ENCODE measurements around the gene SGCA. TPM values are rescaled to one million over a fixed set of nuclear protein-coding genes. Genes with fewer than 3 reads are reported as not detected.

SGCA gene
- total and polyA plus RNA-seq, 9 of the 15 experiments (the other 6 are each of a cell fraction or from before 2014, with no cell fraction given) = not detected

DNA sequence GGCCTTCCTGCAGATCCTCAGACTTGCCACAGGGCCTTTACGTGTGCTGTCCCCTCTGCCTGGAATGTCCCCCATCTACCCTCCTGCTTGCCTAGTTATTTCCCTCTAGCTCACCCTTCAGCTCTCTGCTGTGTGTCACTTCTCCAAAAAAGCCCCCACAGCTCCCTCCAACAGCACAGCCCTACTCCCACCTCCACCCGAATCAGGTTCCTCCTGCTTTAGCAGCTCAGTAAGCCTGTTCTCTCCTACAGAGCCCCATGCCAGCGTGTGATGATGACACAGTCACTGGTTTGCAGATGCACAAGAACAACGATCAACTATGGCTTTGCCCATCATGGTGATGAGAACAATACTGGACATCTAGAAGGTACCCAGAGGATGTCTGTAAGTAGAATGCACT, 28.8 kb upstream of the SGCA start (continued):
- TF ChIP-seq ZKSCAN3 (CRISPR knock-in tag; IDR thresholded peaks at IDR 0.05) (no peak), BRCA1 (IDR thresholded peaks at IDR 0.05) (no peak), BRCA1 (CRISPR knock-in tag; IDR thresholded peaks at IDR 0.05) (no peak)

DNA sequence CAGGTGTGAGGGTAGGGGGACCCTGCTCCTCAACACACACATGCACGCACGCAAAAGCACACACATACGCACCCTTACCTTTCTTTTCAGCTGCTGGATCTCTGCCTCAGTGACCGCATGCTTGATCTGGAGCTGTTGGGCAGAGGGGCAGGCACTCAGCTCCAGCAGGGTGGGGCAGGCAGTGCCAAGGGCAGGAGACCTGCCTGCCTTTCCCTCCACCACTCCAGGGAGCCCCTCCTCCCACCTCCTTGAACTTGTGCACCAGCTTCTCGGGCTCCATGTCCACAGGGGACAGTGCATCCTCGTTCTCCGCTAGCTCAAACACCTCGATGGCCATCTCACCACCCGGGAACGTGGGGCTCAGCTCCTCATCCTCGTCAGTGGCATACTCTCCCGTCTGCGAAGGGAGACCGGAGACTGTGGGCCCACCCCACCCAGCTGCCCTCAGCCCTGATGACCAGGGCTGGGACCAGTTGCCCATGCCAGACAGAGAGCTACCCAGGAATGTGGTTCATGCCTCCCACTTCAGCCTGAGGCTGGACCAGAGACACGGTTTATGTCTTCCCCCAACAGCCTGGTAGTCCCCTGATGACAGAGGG, 26.5 kb upstream of the SGCA start:
- peaks cover 95% of the 10 kb centered on the region for H3K36me3 ChIP-seq (ENCODE audit: control insufficient read depth, insufficient read depth, low read length)
- peaks cover 5% of the 10 kb centered on the region for H4K20me1 ChIP-seq (replicated peaks; ENCODE audit: control insufficient read depth, insufficient read depth, low read length)
- intact Hi-C loops (cut with micrococcal nuclease) = no loop called here
- no peaks in the 10 kb centered on the region for H3K9me3 ChIP-seq (replicated peaks; ENCODE audit: control insufficient read depth, insufficient read depth, low read depth, low read length)
- peak overlapping the region in 1 of 2 experiments; percentile 43; a peak in 1 of 4 replicates for H3K9ac ChIP-seq (ENCODE audit: insufficient read depth in 1 of 2, low read depth in 2 of 2, low read length in 2 of 2)
- no TSS peak for BruUV-seq (replicated peaks)
- WGBS (ENCODE audit: insufficient coverage, low coverage, missing lambda C conversion rate) = 90% methylated on average over 13 of the region's 15 CpGs
- ChIA-PET POLR2A (interaction anchor here (1.0 to 1.1 kb wide), 2 partner anchors 9 to 15 kb away, joined by 3 to 4 read pairs; partner anchors contain the start of gene SAMD14), CTCF (ENCODE audit: low intra/inter-chr PET ratio) (interaction anchor here (1.5 kb wide), 1 partner anchor 59 kb away, joined by 5 read pairs; no protein-coding TSS in a partner anchor)
- peaks cover 20% of the 10 kb centered on the region; the same call in 2 of the 3 replicates for H3K79me2 ChIP-seq (ENCODE audit: control insufficient read depth, insufficient read depth, low read length)
- H3K27me3 ChIP-seq (ENCODE audit: control insufficient read depth in 2 of 2, insufficient read depth in 2 of 2, low read length in 2 of 2) = no peaks in the 10 kb centered on the region
- H3K4me2 ChIP-seq (ENCODE audit: insufficient read depth, low read length) = no peak overlapping the region
- no peak for ATAC-seq
- no peak overlapping the region for H3K27ac ChIP-seq (ENCODE audit: extremely low read depth, low read depth, low read length)
- peaks cover 10% of the 10 kb centered on the region for H3K9me1 ChIP-seq (ENCODE audit: control insufficient read depth, insufficient read depth, low read length)
- TF ChIP-seq RBFOX2 (IDR thresholded peaks at IDR 0.05; ENCODE audit: low read depth, low read length) = peak; percentile 55
- TF ChIP-seq, protein P1, sequence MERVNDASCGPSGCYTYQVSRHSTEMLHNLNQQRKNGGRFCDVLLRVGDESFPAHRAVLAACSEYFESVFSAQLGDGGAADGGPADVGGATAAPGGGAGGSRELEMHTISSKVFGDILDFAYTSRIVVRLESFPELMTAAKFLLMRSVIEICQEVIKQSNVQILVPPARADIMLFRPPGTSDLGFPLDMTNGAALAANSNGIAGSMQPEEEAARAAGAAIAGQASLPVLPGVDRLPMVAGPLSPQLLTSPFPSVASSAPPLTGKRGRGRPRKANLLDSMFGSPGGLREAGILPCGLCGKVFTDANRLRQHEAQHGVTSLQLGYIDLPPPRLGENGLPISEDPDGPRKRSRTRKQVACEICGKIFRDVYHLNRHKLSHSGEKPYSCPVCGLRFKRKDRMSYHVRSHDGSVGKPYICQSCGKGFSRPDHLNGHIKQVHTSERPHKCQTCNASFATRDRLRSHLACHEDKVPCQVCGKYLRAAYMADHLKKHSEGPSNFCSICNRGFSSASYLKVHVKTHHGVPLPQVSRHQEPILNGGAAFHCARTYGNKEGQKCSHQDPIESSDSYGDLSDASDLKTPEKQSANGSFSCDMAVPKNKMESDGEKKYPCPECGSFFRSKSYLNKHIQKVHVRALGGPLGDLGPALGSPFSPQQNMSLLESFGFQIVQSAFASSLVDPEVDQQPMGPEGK (CRISPR knock-in tag; IDR thresholded peaks at IDR 0.05; ENCODE audit: borderline replicate concordance) = no peak
- TF ChIP-seq, protein P2, sequence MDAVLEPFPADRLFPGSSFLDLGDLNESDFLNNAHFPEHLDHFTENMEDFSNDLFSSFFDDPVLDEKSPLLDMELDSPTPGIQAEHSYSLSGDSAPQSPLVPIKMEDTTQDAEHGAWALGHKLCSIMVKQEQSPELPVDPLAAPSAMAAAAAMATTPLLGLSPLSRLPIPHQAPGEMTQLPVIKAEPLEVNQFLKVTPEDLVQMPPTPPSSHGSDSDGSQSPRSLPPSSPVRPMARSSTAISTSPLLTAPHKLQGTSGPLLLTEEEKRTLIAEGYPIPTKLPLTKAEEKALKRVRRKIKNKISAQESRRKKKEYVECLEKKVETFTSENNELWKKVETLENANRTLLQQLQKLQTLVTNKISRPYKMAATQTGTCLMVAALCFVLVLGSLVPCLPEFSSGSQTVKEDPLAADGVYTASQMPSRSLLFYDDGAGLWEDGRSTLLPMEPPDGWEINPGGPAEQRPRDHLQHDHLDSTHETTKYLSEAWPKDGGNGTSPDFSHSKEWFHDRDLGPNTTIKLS (IDR thresholded peaks at IDR 0.05; ENCODE audit: borderline replicate concordance, low read depth) = no peak
- TF ChIP-seq ZNF717 (CRISPR knock-in tag; IDR thresholded peaks at IDR 0.05) = peak; percentile 33; the same call in 1 of the 2 replicates
- peak; percentile 50; the same call in 1 of the 2 replicates for TF ChIP-seq POLR2G (IDR thresholded peaks at IDR 0.05; ENCODE audit: low read depth, low read length)
- no peak overlapping the region for H3K4me3 ChIP-seq
- FAIRE-seq = no peak
- DNase-seq (ENCODE audit: extremely low read depth in 1 of 4, low spot score in 3 of 4) = no peak
- H3K4me1 ChIP-seq (replicated peaks in 1 of 2; ENCODE audit: control insufficient read depth in 2 of 2, insufficient read depth in 2 of 2, low read length in 2 of 2) = peaks cover 6 to 23% of the 10 kb centered on the region in 2 experiments; a peak in 3 of 5 replicates
- no peak overlapping the region for H2AFZ ChIP-seq (ENCODE audit: low read depth, low read length)
- in situ Hi-C loops (cut with MboI) = no loop called here
